ENCODE data around the gene EFNA3. TPM values are rescaled to one million over a fixed set of nuclear protein-coding genes. Genes with fewer than 3 reads are reported as not detected.
A peak's percentile ranks its signal among the peaks of the same experiment; 100 is the strongest.

Gene EFNA3
- total RNA-seq, 3 donors from 2014 or later, result 2.1 to 17.4 (median 5.6) TPM

- ATAC-seq (no peak), DNase-seq (no peak)
- intact Hi-C loops (cut with DNase I, micrococcal nuclease), result no loop called here
- H3K36me3 ChIP-seq (ENCODE audit: low read depth), result no peaks in the 10 kb centered on the region
- TF ChIP-seq, protein P1, sequence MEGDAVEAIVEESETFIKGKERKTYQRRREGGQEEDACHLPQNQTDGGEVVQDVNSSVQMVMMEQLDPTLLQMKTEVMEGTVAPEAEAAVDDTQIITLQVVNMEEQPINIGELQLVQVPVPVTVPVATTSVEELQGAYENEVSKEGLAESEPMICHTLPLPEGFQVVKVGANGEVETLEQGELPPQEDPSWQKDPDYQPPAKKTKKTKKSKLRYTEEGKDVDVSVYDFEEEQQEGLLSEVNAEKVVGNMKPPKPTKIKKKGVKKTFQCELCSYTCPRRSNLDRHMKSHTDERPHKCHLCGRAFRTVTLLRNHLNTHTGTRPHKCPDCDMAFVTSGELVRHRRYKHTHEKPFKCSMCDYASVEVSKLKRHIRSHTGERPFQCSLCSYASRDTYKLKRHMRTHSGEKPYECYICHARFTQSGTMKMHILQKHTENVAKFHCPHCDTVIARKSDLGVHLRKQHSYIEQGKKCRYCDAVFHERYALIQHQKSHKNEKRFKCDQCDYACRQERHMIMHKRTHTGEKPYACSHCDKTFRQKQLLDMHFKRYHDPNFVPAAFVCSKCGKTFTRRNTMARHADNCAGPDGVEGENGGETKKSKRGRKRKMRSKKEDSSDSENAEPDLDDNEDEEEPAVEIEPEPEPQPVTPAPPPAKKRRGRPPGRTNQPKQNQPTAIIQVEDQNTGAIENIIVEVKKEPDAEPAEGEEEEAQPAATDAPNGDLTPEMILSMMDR (IDR thresholded peaks at IDR 0.05), result no peak
- no peaks in the 10 kb centered on the region for H3K9me3 ChIP-seq
- H3K4me3 ChIP-seq, result no peak within 1 kb of the TSS
- H3K4me1 ChIP-seq (ENCODE audit: low read depth), result peaks cover 7% of the 10 kb centered on the region
Observed at GRCh38 chr1:155033524-155033923, 45.1 kb upstream of the EFNA3 start, which contains the start of the genes DCST1 and DCST2. Gene DCST1, plus strand, starts transcription at chr1:155033824. Its CDS starts 213 bp downstream, at chr1:155034037. Gene DCST2, minus strand, starts transcription at chr1:155033781. Its CDS starts 80 bp downstream, at chr1:155033701.

- Histone ChIP-seq H3K36me3 (ENCODE audit: low read depth) (no peaks in the 10 kb centered on the region), H3K4me3 (no peak overlapping the region), H3K4me1 (ENCODE audit: low read depth) (peaks cover 15% of the 10 kb centered on the region), H3K9me3 (no peaks in the 10 kb centered on the region)
- DNase-seq (no peak), ATAC-seq (no peak)
- intact Hi-C loops (cut with DNase I, micrococcal nuclease), result no loop called here
- TF ChIP-seq, protein P1 (IDR thresholded peaks at IDR 0.05), result no peak
Observed at GRCh38 chr1:155034318-155035208, 44.1 kb upstream of the EFNA3 start.

GRCh38 chr1:155035936-155036335, 42.7 kb upstream of the EFNA3 start:
- Histone ChIP-seq H3K9me3 (no peaks in the 10 kb centered on the region), H3K36me3 (ENCODE audit: low read depth) (no peaks in the 10 kb centered on the region), H3K4me3 (no peak overlapping the region), H3K4me1 (ENCODE audit: low read depth) (peaks cover 15% of the 10 kb centered on the region)
- TF ChIP-seq, protein P1 (IDR thresholded peaks at IDR 0.05), result no peak
- DNase-seq, result no peak
- ATAC-seq, result no peak
- intact Hi-C loops (cut with DNase I, micrococcal nuclease), result no loop called here

DNA sequence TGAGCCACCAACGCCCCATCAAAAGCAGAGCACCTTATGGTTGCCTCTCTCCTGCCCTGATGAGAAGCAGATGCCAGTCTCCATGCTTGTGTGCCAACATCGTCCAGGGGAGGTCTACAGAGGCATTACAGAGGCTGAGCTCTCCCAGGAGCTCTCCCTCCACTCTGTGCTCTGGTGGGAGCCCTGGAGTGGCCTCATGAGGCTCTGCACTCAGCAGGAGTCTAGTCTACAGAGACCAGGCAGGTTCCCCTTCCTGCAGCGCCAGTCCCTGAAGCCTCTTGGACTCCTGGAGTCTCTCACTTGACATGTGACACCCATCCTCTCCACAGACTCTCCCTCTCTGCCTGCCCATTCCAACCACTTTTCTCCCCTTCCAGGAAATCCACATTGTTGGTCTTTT, 41.6 kb upstream of the EFNA3 start:
- no peak for ATAC-seq
- intact Hi-C loops (cut with DNase I, micrococcal nuclease), result no loop called here
- TF ChIP-seq, protein P1 (IDR thresholded peaks at IDR 0.05), result no peak

GRCh38 chr1:155037851-155038441, 40.7 kb upstream of the EFNA3 start:
- no peaks in the 10 kb centered on the region for H3K36me3 ChIP-seq (ENCODE audit: low read depth)
- TF ChIP-seq, protein P1 (IDR thresholded peaks at IDR 0.05), result no peak
- H3K9me3 ChIP-seq, result no peaks in the 10 kb centered on the region
- H3K4me3 ChIP-seq, result no peak overlapping the region
- ATAC-seq, result peak; percentile 65
- intact Hi-C loops (cut with DNase I, micrococcal nuclease), result no loop called here
- DNase-seq, result peak in 2 of 3 donors; percentile 55 to 63
- peaks cover 17% of the 10 kb centered on the region for H3K4me1 ChIP-seq (ENCODE audit: low read depth)

More for the DNA sequence above, 41.6 kb upstream of the EFNA3 start:
- no peak for DNase-seq
- Histone ChIP-seq H3K9me3 (no peaks in the 10 kb centered on the region), H3K36me3 (ENCODE audit: low read depth) (no peaks in the 10 kb centered on the region), H3K4me3 (no peak overlapping the region), H3K4me1 (ENCODE audit: low read depth) (peaks cover 15% of the 10 kb centered on the region)
